HG03439 (cell line): ENCODE data around the gene WHRN.

ENCODE experiments used
- ATAC-seq: cut with Tn5 transposase; IDR thresholded peaks from one replicate; pipeline ENCODE4 v1.9.1; 2021; ENCODE audit warnings: mild to moderate bottlenecking, moderate library complexity; ENCODE audit not compliant: unreplicated experiment

Gene WHRN

DNA sequence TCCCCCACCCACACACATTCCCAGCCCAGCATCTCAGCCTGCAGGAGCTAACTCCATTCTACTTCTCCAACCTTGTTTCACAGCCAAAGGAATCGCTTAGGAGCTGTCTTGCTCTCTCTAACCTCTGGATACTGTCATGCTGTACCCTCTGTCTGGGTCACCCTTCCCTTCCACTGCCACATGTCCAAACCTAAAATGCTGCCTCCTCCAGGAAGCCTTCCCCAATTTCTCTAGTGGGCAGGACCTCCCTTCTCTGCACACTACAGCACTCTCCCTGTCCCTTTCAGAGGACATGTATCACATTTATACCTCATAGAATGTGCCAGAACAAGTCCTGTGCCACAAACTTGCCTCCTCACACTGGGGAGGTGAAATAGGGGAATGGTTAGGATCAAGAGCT lies 30.8 kb downstream of the WHRN start:
- ATAC-seq = no peak

- ATAC-seq = no peak
Measured at GRCh38 chr9:114473447-114473801, 31.8 kb downstream of the WHRN start.

- ATAC-seq = no peak
Measured at GRCh38 chr9:114472765-114473446, 32.4 kb downstream of the WHRN start.

- ATAC-seq = no peak
Measured at GRCh38 chr9:114471157-114471556, 34.1 kb downstream of the WHRN start.

DNA sequence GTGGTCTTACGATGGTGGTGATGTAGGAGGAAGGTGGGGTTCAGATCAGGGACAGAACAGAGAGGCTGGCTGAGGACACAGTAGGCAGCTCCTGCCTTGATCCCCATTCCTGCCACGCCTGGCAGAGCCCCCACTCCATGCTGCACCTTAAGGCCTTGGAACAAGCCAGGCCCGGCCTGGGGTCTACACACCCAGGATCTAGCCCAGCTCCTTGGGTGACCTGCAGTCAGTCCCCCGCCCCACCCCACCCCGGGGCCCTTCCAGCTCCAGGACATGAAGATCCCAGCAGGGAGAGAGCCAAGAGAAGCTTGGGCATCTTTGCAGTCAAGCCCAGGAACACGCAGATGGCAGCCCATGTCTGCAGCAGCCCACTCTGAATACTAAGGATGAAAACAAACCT lies 34.7 kb downstream of the WHRN start:
- ATAC-seq = no peak

- no peak for ATAC-seq
Measured at GRCh38 chr9:114470121-114470520, 35.2 kb downstream of the WHRN start.

DNA sequence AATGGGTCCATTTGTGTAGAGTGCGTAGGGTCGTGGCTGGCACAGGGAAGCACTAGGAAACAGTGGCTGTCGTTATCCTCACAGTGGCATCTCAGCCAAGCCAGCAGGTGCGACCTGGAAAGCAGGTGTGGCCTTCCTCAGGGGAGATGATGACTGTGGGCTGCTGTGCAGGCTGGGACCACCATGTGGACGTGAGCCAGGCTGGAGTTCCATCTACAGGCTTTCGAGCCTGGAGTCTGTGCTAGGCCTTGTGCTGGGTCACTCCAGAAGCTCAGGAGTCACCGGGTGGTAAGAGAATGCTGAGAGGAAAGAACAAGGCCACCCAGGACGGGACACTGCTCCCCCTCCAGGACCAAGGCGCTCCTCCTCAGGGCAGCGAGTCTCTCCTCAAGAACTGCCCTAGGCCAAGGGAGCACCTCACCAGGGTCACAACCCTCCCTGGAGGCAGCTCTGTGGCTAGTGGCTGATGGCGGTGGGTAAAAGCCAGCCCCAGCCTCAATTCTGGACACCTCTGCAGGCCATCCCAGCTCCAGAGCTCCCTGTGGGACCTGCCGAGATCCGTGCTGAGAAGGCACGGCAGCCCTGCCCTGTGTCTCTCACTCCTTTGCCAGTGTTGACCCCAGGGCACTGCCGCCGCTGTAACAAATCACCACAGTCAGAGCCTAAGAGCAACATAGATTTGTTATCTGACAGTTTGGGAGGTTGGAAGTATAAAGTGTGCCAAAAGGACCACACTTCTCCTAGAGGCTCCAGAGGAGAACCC lies 36.0 kb downstream of the WHRN start:
- no peak for ATAC-seq

DNA sequence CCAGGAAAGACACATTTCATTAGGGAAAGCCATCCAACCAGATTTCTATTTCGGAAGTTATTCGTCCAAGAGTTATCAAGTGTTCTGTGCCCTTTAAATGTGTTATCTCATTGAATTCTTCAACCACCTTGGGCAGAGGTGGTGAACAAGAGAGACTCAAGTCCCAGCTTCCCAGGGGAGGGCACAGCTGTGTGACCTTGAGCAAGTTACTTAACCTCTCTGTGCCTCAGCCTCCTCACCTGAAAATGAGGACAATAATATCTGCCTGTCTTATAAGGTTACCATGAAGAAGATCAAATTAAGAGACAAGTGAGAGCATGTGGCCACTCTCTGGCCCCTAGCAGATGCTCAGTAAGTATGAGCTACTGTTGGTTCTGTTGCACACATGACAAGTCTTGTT lies 37.4 kb downstream of the WHRN start:
- no peak for ATAC-seq

- no peak for ATAC-seq
Measured at GRCh38 chr9:114467226-114467750, 38.0 kb downstream of the WHRN start.

DNA sequence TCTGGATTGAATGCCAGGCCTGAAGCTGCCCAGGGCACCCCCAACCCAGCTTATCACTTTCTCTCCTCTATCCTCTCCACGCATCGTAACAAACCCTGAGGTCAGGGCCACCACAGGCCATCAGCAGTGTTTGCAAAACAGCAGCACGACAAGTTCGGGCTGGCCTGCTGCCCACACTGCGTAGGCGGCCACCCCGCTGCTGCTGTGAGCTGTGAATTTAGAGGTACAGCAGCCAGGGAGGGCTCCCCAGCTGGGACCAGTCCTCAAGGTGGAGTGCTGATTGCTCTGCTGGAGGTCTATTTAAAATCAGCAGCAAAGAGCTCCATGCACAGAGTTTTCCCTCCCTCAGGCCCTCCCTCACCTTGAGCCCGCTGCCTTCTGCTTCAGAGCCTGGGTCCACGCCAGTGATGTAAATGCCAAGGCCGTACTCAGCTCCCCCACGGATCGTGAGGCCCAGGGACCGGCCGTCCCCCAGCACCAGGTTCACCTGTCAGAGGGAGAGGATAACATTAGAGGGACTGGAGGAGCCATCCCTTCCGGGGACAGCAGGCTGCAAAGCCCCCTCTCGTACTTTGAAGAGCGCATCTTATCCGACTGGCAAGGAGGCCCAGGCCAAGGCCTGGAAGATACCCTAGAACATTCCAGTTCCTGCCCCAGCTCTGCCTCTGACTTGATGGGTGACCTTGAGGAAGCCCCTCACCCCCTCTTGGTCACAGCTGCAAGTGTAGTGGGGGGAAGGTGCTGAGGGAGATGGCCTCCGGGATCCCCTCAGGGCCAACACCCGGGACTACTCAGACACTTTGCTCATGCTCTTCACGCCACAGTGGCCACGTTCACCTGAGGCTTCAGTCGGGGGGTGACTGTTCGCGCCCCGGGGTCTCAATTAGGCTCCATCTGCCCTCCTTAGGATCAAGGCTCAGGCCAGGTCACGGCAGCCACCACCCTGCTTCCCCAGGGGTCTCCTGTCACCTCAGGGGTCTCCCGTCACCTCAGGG lies 39.1 kb downstream of the WHRN start:
- ATAC-seq = no peak

DNA sequence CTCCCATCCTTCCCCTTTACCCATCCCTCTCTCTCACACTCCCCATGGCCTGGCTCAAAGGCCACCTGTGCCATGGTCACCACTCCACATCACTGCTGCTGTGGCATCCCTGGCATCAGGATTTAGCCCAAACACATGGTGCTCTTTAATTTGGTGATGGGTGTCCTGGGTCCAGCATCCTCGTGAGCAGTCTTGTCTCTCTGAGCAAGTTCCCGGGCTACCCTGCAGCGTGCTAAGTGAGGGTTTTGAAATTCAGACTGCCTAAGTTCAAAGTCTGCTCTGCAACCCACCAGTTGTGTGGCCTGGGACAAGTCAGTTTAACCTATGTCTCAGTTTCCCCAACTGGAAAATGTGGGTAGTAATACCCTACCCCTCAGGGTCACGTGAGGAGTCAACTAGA lies 39.9 kb downstream of the WHRN start:
- ATAC-seq = no peak

- no peak for ATAC-seq
Measured at GRCh38 chr9:114464281-114465051, 40.8 kb downstream of the WHRN start.

DNA sequence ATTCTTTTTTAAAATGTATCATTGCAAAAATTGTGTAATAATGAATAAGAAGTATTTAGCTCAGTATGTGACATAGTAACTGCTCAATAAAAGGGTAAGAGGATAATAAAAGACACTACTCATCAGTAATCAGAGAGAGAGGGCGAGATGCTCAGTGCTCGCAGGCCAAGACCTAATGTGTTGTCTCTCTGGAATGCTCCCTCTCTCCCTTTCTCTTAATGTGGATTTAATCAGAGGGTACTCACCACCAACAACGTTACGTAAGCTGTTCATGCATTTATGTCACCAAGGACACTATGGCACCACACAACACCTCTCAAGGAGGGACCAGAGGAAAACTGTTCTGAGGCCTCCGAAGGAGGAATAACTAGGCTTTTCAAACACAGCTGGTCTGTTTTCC lies 42.5 kb downstream of the WHRN start:
- ATAC-seq = no peak

- no peak for ATAC-seq
Measured at GRCh38 chr9:114461468-114461867, 43.8 kb downstream of the WHRN start.

DNA sequence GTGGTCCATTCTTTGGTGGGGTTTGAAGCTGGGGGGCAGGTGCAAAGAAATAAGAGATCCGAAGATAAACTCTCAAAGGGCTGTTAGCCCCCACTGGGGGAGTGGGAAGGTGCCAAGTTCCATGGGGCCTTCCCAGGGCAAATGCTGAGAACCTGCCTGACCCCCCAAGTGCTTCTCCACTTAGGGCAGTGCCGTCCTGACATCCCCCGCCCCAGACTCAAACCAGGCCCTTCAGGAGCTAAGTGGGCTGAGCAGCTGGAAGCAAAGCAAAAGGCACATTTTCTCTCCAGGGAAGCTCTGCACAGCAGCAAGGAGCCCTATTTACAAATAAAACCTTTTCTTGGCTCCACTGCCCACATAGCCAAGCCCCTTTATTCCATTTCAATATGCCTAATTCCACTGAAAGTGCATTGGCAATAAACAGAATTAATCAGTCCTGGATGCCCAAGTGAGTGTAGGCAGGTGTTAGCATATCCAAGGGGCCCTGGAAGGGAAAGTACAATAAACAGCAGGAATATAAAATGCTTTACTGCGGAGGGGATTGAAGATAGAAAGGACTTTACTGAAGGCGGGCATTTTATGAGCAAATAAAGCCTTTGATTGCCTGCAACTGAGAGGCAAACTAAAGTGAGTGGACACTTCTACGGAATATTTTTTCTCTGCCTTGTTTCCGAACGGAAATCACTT lies 44.6 kb downstream of the WHRN start:
- no peak for ATAC-seq

DNA sequence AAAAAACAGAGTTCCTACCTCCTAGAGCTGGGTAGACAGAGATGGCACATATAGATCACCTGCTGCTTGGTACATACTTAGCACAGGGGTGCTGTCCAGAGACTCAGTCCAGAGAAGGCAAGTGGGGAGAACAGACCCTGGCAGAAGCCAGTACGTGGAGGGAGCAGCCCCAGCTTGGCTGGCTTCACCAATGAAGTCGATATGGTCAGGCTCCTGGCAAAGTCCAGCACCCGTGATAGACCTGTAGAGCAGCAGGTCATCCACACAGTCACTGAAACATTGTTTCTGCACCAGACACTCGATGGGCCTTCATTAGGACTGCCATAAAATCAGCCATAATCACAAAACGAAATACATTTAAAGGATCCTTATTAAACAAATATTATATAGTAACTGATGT lies 45.8 kb downstream of the WHRN start:
- no peak for ATAC-seq

DNA sequence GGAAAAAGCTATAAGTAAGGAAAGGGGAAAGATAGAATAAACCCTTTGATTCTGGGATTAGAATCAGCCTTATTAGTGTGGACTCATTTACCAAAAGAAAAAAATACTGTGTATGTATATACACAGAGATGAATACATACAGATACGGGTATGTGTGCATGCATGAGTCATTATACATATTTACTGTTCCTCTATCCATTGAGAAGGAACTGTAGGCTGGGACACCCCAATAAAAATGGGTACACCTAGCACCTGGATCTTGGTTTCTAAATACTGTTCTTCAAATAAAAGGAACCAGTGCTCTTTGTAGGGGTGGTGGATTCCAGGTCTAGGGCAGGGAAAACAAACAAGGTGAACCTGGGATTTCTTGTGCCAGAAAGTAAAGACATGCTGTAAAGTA lies 48.3 kb downstream of the WHRN start:
- ATAC-seq = no peak

GRCh38 chr9:114454652-114455051 lies 50.6 kb downstream of the WHRN start:
- no peak for ATAC-seq

DNA sequence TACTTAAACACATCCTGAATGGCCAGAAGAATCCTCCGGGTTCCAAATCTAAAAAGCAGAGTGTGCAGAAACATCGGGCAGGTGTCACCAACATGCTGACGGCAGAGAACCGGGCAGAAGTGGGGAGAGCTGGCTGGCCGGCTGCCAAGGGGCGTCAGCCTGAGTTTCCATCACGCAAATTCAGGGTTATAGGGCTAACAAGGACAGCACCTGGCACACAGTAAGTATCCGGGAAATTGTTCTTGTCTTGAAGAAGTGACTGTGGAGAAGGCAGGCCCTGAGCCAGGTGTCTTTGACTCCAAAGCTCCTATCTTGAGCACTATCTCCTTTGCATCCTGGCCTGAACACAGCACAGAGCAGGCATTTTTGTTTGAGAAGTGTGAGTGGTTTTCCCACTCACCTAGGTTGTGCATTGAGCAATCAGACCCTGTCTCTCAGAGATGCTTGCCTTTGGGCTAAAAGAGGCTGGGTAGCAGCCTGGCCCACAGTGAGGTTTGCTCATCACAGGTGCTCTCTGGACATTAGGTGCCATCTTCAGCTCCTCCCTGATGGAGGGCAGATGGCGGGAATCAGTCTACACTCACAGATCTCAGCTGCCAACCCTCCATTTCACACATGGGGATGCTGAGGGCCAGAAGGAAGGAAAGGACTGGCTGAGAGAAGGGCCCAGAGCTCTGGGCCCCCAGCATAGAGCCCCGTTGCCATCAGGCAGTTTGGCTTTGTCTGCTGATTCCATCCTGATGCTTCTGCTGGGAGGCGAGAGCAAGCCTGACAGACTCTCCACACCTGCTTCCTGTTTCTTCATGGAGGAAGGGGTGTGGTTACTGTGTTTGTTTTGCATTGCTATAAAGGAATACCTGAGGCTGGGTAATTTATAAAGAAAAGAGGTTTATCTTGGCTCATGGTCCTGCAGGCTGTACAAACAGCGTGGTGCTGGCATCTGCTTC lies 52.8 kb downstream of the WHRN start:
- ATAC-seq = no peak
